Stimulated activated naive CD8-positive, alpha-beta T cell treated with anti-CD3 and anti-CD28 coated beads, Interleukin-15, Interleukin-2, amounts not matched to agents 100 ng/mL and 50 ng/mL, for 24 hours (primary cell): ENCODE data around the gene CST3.
"Not testable (repeated sequence)": the region's sequence is repeated elsewhere in the genome, so short reads cannot be mapped to it uniquely, and the experiment has no call there.

Source experiments
- H3K27ac Mint-ChIP-seq: one replicate; pipeline ENCODE4 v1.8.0; 2021; ENCODE audit warnings: mild to moderate bottlenecking, mixed read lengths
- H3K27me3 Mint-ChIP-seq: one replicate; pipeline ENCODE4 v1.8.0; 2021; ENCODE audit warnings: mixed read lengths
- H3K36me3 Mint-ChIP-seq: one replicate; pipeline ENCODE4 v1.8.0; 2021; ENCODE audit warnings: low read depth, mixed read lengths
- H3K4me1 Mint-ChIP-seq: one replicate; pipeline ENCODE4 v1.8.0; 2021; ENCODE audit warnings: low read depth, mixed read lengths
- H3K4me3 Mint-ChIP-seq: one replicate; pipeline ENCODE4 v1.8.0; 2021; ENCODE audit warnings: mild to moderate bottlenecking, mixed read lengths
- H3K9me3 Mint-ChIP-seq: one replicate; pipeline ENCODE4 v1.8.0; 2021; ENCODE audit warnings: mixed read lengths

CST3 gene

GRCh38 chr20:23640671-23641667, 3.2 kb upstream of the CST3 start:
- no peak overlapping the region for H3K4me3 Mint-ChIP-seq
- H3K36me3 Mint-ChIP-seq: no peaks in the 10 kb centered on the region
- H3K27ac Mint-ChIP-seq: no peak overlapping the region
- H3K4me1 Mint-ChIP-seq: peaks cover 5% of the 10 kb centered on the region
- peaks cover 19% of the 10 kb centered on the region for H3K27me3 Mint-ChIP-seq
- H3K9me3 Mint-ChIP-seq: no peaks in the 10 kb centered on the region

GRCh38 chr20:23640018-23640601, 2.4 kb upstream of the CST3 start:
- Mint-ChIP-seq H3K4me1 (peaks cover 5% of the 10 kb centered on the region), H3K4me3 (no peak overlapping the region), H3K36me3 (no peaks in the 10 kb centered on the region), H3K27ac (no peak overlapping the region), H3K9me3 (no peaks in the 10 kb centered on the region), H3K27me3 (peaks cover 21% of the 10 kb centered on the region)

- H3K27ac Mint-ChIP-seq: no peak overlapping the region
These were observed 1.8 kb upstream of the CST3 start for GRCh38 chr20:23639490-23639958.

GRCh38 chr20:23638309-23638708, 554 bp upstream of the CST3 start:
- Mint-ChIP-seq H3K36me3 (no peaks in the 10 kb centered on the region), H3K4me1 (peaks cover 5% of the 10 kb centered on the region), H3K9me3 (no peaks in the 10 kb centered on the region), H3K4me3 (no peak overlapping the region), H3K27ac (no peak overlapping the region), H3K27me3 (peaks cover 21% of the 10 kb centered on the region)

More at GRCh38 chr20:23639490-23639958, 1.8 kb upstream of the CST3 start:
- Mint-ChIP-seq H3K9me3 (no peaks in the 10 kb centered on the region), H3K36me3 (no peaks in the 10 kb centered on the region), H3K27me3 (peaks cover 21% of the 10 kb centered on the region), H3K4me3 (no peak overlapping the region), H3K4me1 (peaks cover 5% of the 10 kb centered on the region)

GRCh38 chr20:23636908-23637281, 860 bp downstream of the CST3 start:
- peaks cover 5% of the 10 kb centered on the region for H3K4me1 Mint-ChIP-seq
- H3K27me3 Mint-ChIP-seq: peaks cover 21% of the 10 kb centered on the region
- no peaks in the 10 kb centered on the region for H3K9me3 Mint-ChIP-seq
- no peak overlapping the region for H3K27ac Mint-ChIP-seq
- peak overlapping the region; percentile 55 for H3K4me3 Mint-ChIP-seq
- H3K36me3 Mint-ChIP-seq: no peaks in the 10 kb centered on the region

- H3K27ac Mint-ChIP-seq: no peak overlapping the region
- H3K36me3 Mint-ChIP-seq: no peaks in the 10 kb centered on the region
- peaks cover 5% of the 10 kb centered on the region for H3K4me1 Mint-ChIP-seq
- H3K9me3 Mint-ChIP-seq: no peaks in the 10 kb centered on the region
- H3K27me3 Mint-ChIP-seq: peaks cover 21% of the 10 kb centered on the region
- H3K4me3 Mint-ChIP-seq: peak overlapping the region; percentile 55
These were observed 1.4 kb downstream of the CST3 start for GRCh38 chr20:23636182-23636907.

GRCh38 chr20:23635768-23636090, 2.0 kb downstream of the CST3 start:
- not testable (repeated sequence) for H3K27ac Mint-ChIP-seq, H3K9me3 Mint-ChIP-seq, H3K36me3 Mint-ChIP-seq, H3K4me3 Mint-ChIP-seq, H3K4me1 Mint-ChIP-seq
- H3K27me3 Mint-ChIP-seq: peaks cover 21% of the 10 kb centered on the region

GRCh38 chr20:23634985-23635767, 2.6 kb downstream of the CST3 start:
- Mint-ChIP-seq H3K4me3 (no peak overlapping the region), H3K4me1 (peaks cover 5% of the 10 kb centered on the region), H3K27ac (no peak overlapping the region), H3K36me3 (no peaks in the 10 kb centered on the region), H3K27me3 (peaks cover 21% of the 10 kb centered on the region), H3K9me3 (no peaks in the 10 kb centered on the region)

GRCh38 chr20:23634044-23634801, 3.5 kb downstream of the CST3 start:
- H3K27ac Mint-ChIP-seq: no peak overlapping the region
- no peaks in the 10 kb centered on the region for H3K9me3 Mint-ChIP-seq
- peaks cover 14% of the 10 kb centered on the region for H3K27me3 Mint-ChIP-seq
- H3K36me3 Mint-ChIP-seq: no peaks in the 10 kb centered on the region
- H3K4me1 Mint-ChIP-seq: peaks cover 5% of the 10 kb centered on the region
- H3K4me3 Mint-ChIP-seq: no peak overlapping the region

- no peak overlapping the region for H3K27ac Mint-ChIP-seq
- H3K4me1 Mint-ChIP-seq: peaks cover 5% of the 10 kb centered on the region
- no peak overlapping the region for H3K4me3 Mint-ChIP-seq
- H3K27me3 Mint-ChIP-seq: peaks cover 13% of the 10 kb centered on the region
- no peaks in the 10 kb centered on the region for H3K9me3 Mint-ChIP-seq
- no peaks in the 10 kb centered on the region for H3K36me3 Mint-ChIP-seq
These were observed 4.8 kb downstream of the CST3 start for GRCh38 chr20:23632711-23633573.

GRCh38 chr20:23631981-23632710, 5.6 kb downstream of the CST3 start:
- H3K4me3 Mint-ChIP-seq: no peak overlapping the region
- no peaks in the 10 kb centered on the region for H3K9me3 Mint-ChIP-seq
- peaks cover 4% of the 10 kb centered on the region for H3K4me1 Mint-ChIP-seq
- no peaks in the 10 kb centered on the region for H3K36me3 Mint-ChIP-seq
- no peak overlapping the region for H3K27ac Mint-ChIP-seq
- H3K27me3 Mint-ChIP-seq: peaks cover 13% of the 10 kb centered on the region

- peaks cover 5% of the 10 kb centered on the region for H3K27me3 Mint-ChIP-seq
- H3K4me1 Mint-ChIP-seq: no peaks in the 10 kb centered on the region
- H3K4me3 Mint-ChIP-seq: no peak overlapping the region
- no peak overlapping the region for H3K27ac Mint-ChIP-seq
- H3K36me3 Mint-ChIP-seq: no peaks in the 10 kb centered on the region
- no peaks in the 10 kb centered on the region for H3K9me3 Mint-ChIP-seq
These were observed 6.4 kb downstream of the CST3 start for GRCh38 chr20:23631226-23631822.
